GM10248 (cell line): ENCODE measurements around the gene FIG4.

Experiments
- CTCF ChIA-PET: fragments of 300-600 bp; sonication (Branson Sonifier 250); formaldehyde crosslinking; extraction: SDS; loops from one replicate; lab custom pipeline; 2021; ENCODE audit warnings: antibody characterized with exemption; lab: Yijun Ruan, JAX
- POLR2A ChIA-PET: fragments of 350-650 bp; sonication (Branson Sonifier 250); formaldehyde crosslinking; extraction: SDS; loops from one replicate; lab custom pipeline; 2020; ENCODE audit warnings: antibody characterized with exemption; lab: Yijun Ruan, JAX
- DNase-seq: peaks from one replicate; pipeline ENCODE4 v3.0.0; 2012; ENCODE audit errors: extremely low spot score
- TF ChIP-seq, protein P1 (sequence below): IDR thresholded peaks from 2 replicates; pipeline ENCODE4 v1.5.1; 2012; ENCODE audit warnings: mild to moderate bottlenecking, low read depth; ENCODE audit errors: extremely low read depth, missing control alignments, control extremely low read depth

The FIG4 gene

DNA sequence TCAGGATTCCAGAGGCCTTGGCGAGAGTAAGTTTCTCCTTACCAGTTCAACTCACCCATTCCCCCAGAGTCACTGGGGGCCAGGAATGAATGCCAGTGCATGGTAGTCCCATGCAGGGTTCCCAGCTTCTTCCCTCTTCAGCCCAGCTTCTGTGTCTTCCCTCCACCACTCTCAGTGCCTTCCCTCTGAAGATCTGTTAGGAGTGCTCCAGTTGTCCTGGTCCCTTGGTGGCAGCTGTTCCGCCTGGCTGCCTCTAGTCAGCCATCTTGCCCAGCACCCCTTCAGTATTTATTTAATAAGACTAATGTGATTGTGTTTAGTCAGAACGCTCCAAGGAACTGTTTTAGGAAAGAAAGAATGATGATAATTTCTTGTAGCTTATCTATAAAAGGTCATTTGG lies 23.1 kb downstream of the FIG4 start:
- CTCF ChIA-PET, result interaction anchor here (0.6 to 6.3 kb wide), 5 partner anchors 8 to 326 kb away, joined by 3 to 43 read pairs (median 4); no protein-coding TSS in a partner anchor
- no peak for DNase-seq
- POLR2A ChIA-PET, result no interaction called here
- TF ChIP-seq, protein P1, sequence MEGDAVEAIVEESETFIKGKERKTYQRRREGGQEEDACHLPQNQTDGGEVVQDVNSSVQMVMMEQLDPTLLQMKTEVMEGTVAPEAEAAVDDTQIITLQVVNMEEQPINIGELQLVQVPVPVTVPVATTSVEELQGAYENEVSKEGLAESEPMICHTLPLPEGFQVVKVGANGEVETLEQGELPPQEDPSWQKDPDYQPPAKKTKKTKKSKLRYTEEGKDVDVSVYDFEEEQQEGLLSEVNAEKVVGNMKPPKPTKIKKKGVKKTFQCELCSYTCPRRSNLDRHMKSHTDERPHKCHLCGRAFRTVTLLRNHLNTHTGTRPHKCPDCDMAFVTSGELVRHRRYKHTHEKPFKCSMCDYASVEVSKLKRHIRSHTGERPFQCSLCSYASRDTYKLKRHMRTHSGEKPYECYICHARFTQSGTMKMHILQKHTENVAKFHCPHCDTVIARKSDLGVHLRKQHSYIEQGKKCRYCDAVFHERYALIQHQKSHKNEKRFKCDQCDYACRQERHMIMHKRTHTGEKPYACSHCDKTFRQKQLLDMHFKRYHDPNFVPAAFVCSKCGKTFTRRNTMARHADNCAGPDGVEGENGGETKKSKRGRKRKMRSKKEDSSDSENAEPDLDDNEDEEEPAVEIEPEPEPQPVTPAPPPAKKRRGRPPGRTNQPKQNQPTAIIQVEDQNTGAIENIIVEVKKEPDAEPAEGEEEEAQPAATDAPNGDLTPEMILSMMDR, result no peak

DNA sequence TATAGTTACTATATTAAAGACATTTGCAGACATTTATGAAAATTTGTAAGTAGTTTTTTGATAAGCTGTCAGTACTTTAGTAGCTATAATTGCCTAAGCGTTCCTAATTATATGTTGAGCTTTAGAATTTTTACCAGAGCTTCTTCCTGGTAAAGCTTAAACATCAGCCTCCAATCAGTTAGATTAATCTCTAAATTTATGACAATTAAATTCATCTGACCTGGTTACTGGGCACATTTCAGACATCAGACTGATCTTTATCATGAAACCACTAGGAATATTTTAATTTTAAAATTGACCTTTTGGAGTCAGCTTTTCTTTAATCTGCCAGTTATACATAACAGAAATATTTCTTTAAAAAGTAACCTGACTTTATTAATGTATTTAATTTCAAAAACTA lies 23.5 kb downstream of the FIG4 start:
- TF ChIP-seq, protein P1, result no peak
- POLR2A ChIA-PET, result no interaction called here
- CTCF ChIA-PET, result interaction anchor here (0.6 to 6.3 kb wide), 4 partner anchors 10 to 325 kb away, joined by 3 to 43 read pairs (median 16); no protein-coding TSS in a partner anchor
- DNase-seq, result no peak

DNA sequence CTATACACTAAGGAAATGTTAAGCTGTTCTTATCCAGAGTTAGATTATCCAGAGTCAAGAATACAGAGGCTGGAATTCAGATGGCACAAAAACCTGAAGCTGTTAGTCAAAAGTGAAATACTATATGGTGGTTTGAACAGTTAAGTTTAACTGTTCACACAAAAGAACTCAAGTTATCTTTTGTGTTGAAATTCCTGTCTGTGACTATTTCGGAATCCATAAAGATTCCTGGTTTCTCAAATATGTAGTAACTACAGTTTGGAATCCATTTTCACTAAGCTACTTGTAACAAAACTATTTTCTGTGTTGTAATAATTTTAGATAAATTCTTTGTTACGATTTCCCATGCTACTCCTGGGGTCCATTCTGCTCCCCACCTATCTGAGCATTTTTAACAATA lies 24.5 kb downstream of the FIG4 start:
- DNase-seq, result no peak
- CTCF ChIA-PET, result interaction anchor here (1.8 to 6.3 kb wide), 3 partner anchors 11 to 338 kb away, joined by 6 to 43 read pairs (median 11); no protein-coding TSS in a partner anchor
- TF ChIP-seq, protein P1, result no peak
- POLR2A ChIA-PET, result no interaction called here

DNA sequence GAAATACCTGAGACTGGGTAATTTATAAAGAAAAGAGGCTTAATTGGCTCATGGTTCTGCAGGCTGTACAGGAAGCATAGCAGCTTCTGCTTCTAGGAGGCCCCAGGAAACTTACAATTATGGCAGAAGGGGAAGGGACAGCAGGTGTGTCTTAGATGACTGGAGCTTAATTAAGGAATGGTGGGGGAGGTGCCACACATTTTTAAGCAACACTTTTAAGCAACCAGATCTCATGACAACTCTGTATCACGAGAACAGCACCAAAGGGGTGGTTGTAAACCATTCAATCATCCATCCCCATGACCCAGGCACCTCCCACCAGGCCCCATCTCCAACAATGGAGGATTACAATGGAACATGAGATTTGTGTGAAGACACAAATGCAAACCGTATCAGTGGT lies 26.9 kb downstream of the FIG4 start:
- CTCF ChIA-PET, result interaction anchor here (2.5 to 6.3 kb wide), 2 partner anchors 13 to 322 kb away, joined by 11 to 43 read pairs; no protein-coding TSS in a partner anchor

DNA sequence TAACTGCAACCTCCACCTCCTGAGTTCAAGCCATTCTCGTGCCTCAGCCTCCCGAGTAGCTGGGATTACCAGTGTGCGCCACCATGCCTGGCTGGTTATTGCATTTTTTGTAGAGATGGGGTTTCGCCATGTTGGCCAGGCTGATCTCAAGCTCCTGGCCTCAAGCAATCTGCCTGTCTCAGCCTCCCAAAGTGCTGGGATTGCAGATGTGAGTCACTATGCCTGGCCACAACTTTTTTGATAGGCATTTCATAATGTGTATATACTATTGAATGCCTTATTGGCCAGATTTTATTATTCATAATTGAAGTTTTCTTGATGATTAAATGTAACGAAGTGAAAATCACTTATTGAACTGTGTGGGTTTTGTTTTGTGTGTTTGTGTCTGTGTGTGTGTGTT lies 27.9 kb downstream of the FIG4 start:
- no peak for DNase-seq
- CTCF ChIA-PET, result interaction anchor here (0.8 to 6.3 kb wide), 2 partner anchors 14 to 321 kb away, joined by 3 to 43 read pairs; no protein-coding TSS in a partner anchor
- POLR2A ChIA-PET, result no interaction called here
- TF ChIP-seq, protein P1, result no peak

More for the DNA sequence above, 26.9 kb downstream of the FIG4 start:
- TF ChIP-seq, protein P1, result no peak
- DNase-seq, result no peak
- POLR2A ChIA-PET, result no interaction called here

DNA sequence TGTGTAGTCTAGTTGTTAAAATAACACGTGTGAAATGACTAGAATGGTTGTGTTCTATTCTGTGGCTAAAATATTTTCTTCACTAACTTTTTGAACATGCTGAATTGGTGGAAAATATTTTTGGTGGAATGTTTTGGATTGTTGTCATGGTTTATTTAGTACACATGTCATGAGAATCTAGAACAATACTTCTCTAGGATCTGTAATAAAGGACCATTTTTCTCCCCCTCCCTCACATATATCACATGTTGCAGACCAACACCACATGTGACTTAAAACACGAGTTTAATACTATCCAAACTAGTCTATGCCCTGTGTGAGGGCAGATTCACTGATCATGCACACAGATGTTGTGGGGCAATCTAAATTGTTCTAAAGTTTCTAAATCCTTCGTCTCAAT lies 29.2 kb downstream of the FIG4 start:
- TF ChIP-seq, protein P1, result no peak
- POLR2A ChIA-PET, result no interaction called here
- CTCF ChIA-PET, result interaction anchor here (0.7 to 1.7 kb wide), 4 partner anchors 15 to 333 kb away, joined by 3 to 7 read pairs (median 4); no protein-coding TSS in a partner anchor
- DNase-seq, result no peak
